GM10847 (cell line): ENCODE results near the gene PSMG2.

Source experiments
- POLR2A ChIP-seq: IDR thresholded peaks from 2 replicates; pipeline ENCODE4 v1.6.1; 2011; ENCODE audit not compliant: insufficient read length; ENCODE audit errors: extremely low read depth

Gene PSMG2

DNA sequence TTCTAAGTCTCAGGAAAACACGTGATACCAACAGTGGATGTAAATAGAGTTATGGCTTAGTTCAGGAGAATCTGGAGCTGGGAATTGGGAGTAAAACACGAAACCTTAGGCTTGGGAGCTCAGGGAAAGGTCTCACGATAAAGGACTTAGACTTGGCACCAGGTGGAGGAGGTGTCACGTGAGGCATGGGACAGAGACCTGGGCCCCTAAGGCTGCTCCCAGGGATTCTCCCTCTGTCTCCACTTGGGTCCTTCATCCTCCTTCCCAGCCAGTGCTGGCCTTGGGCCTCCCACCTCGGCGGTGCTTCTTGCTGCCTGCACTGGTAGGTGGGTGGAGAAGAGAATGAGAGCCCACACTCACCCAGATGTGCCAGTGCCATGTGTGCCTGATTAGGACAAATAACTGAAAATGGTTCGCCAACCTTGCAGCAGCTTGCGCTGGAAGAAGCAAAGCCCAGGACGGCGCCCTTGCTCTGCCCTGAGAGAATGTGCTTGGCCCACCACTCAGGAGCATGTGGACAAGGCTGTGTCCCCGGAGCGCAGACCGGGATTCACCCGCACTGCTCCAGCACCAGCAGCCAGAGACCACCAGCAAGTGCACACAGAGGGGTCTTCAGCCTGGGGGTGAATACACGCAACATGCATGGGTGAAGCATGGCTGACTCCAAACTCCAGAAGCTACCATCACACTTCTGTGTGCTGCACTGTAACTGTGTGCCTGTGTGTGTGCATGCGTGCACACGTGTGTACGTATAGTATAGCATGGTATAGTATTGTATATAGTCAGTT, 48.1 kb downstream of the PSMG2 start:
- no peak for TF ChIP-seq POLR2A

DNA sequence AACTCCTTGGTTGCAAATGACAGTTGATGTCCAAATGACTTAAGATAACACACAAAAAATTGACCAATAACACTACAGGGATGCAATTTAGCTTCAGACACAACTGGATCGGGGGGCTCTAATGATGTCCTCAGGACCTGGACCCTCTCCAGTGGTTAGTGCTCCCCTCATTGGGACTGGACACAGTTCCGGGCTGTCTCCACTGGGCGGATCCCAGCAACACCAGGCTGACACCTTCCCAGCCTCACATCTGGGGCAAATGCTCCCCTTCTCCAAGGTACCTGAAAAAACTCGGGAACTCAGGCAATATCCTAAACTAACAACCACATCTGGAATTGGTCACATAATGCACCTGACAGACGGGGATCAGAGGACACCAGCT, 48.7 kb downstream of the PSMG2 start:
- TF ChIP-seq POLR2A = no peak

- TF ChIP-seq POLR2A = no peak
These were observed 49.0 kb downstream of the PSMG2 start for GRCh38 chr18:12751891-12752290.

GRCh38 chr18:12754511-12754910, 51.7 kb downstream of the PSMG2 start:
- no peak for TF ChIP-seq POLR2A

GRCh38 chr18:12765126-12765525, 62.3 kb downstream of the PSMG2 start:
- TF ChIP-seq POLR2A = no peak

DNA sequence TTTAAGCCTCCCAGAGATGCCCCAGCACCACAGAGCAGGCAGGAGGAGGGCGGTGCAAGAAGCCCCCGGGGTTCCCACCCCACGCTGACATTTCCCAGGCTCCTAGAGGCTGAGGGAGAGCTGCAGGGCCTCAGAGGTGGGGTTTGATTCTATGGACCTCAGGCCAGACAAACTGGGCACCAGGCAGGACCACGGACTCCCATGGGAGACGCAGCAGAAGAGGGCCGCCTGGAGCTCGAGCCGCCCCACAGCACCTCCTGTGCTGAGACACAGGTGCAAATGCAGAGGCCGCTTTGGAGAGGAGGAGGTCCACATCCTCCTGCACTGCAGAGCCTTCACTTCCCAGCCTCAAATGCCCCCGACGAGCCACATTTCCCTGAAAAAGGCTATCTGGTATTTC, 62.7 kb downstream of the PSMG2 start:
- TF ChIP-seq POLR2A = no peak

DNA sequence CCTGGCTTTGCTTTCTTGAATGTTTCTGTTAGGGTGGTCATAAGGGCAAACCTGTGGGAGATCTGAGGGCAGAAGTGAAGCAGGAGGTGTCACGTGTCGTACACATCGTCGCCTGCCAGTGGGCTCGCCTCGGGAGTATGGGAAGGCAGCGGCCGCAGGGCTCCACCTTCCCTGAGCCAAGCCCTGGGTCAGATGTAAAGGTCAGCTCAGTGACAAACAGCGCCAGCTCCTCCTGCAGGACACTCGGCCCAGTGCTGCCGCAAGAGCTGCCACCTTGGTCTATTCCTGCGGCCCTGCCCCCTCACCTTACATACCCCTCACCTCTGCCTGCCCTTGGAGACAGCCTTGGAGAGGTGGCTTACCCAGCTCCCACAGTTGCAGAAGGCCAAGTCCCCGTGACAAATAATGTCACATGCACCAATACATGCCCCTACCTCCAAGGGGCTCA, 64.2 kb downstream of the PSMG2 start:
- no peak for TF ChIP-seq POLR2A

DNA sequence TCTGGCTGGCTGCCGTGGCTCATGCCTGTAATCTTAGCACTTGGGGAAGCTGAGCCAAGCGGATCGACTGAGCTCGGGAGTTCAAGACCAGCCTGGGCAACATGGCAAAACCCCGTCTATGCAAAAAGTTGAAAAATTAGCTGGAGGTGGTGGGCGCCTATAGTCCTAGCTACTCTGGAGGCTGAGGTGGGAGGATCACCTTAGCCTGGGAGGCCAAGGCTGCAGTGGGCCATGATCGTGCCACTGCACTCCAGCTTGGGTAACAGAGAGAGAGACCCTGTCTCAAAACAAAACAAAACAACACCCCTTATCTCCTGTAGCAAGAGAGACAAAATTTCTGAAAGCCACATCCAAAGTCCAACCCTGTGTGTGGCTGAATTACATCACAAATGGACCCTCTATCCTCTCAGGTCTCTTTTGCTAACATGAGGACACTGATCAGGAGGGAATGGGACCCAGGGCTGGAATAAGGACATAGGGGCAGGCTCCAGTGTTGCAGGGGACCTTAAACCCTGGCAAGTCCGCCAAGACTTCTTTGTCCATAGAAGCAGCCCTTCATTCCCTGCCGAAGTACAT, 64.8 kb downstream of the PSMG2 start:
- no peak for TF ChIP-seq POLR2A

GRCh38 chr18:12768625-12769024, 65.8 kb downstream of the PSMG2 start:
- TF ChIP-seq POLR2A = no peak

GRCh38 chr18:12769136-12769535, 66.3 kb downstream of the PSMG2 start:
- no peak for TF ChIP-seq POLR2A

- TF ChIP-seq POLR2A = no peak
These were observed 67.0 kb downstream of the PSMG2 start for GRCh38 chr18:12769644-12770440.

DNA sequence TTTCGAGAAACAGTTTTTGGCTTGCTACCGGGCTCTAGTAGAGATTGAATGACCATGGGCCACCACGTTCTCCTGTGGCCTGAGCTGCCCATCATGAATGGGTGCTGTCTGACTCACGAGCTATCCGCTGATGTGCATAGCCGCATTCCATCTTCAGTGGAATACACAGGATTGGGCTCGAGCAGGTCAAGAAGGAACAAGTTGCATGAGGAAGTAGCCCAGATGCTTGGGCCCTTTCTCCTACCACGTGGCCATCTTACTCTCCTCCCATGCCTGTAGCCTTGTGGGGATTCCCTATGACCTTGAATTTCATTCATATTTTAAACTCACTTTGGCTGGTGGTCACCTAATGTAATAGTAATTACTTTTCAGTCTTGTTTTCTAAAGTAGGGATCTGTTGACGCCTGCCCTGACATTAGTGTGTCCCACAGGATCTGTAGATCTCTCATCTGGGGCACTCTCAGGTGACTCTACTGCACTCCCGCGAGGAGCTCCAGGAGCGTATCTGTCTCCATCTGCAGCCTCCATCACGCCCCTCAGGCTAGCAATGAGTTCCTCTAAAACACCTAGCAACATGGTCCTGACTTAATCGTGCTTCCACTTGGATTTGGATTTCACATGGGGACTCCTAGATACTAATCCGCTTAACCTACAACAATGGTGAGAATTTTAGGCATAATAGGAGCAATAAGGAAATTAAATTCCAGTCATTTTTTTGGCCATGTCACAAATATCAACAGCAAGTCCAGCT, 67.8 kb downstream of the PSMG2 start:
- no peak for TF ChIP-seq POLR2A

- TF ChIP-seq POLR2A = no peak
These were observed 69.3 kb downstream of the PSMG2 start for GRCh38 chr18:12772111-12772510.

DNA sequence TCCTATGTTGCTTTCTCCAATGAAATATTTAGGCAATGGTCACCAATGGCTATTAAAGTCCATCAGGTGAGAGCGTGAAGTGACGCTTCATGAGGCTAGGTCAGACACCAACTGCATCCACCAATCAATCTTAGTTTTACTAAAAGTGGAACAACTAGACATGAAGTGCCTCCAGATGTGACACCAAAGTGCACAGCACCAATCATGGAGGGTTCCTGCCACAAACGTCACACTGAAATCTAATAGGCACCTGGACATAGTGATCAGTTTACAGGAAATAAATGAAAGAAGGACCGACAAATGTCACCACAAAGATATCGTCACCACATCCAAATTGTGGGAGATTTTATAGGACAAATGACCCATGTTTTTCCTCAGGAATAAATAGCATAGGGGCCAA, 70.5 kb downstream of the PSMG2 start:
- no peak for TF ChIP-seq POLR2A

GRCh38 chr18:12774982-12775381, 72.1 kb downstream of the PSMG2 start:
- TF ChIP-seq POLR2A = no peak
